ENCODE data around the gene POU2F1. TPM values are rescaled to one million over a fixed set of nuclear protein-coding genes. Genes with fewer than 3 reads are reported as not detected.

Gene POU2F1
- total and polyA plus RNA-seq, 4 donors = 0.93 to 10.5 (median 6.5) TPM

GRCh38 chr1:167171286-167171929 lies 49.3 kb upstream of the POU2F1 start:
- DNase-seq (ENCODE audit: low spot score) = no peak
- Histone ChIP-seq H3K4me1 (ENCODE audit: control insufficient read depth in 4 of 4, insufficient read depth in 4 of 4, low read length in 3 of 4) (no peaks in the 10 kb centered on the region), H3K27ac (ENCODE audit: low read depth in 1 of 2, low read length in 2 of 2) (no peak overlapping the region), H3K4me3 (ENCODE audit: low read depth in 1 of 3, low read length in 3 of 3) (no peak overlapping the region), H3K36me3 (ENCODE audit: control insufficient read depth in 4 of 4, insufficient read depth in 3 of 4, low read depth in 1 of 4, low read length in 3 of 4) (no peaks in the 10 kb centered on the region), H3K27me3 (ENCODE audit: control insufficient read depth in 4 of 4, insufficient read depth in 4 of 4, low read length in 3 of 4) (peaks cover 0 to 13% (median 0%) of the 10 kb centered on the region in 4 donors), H3K9me3 (ENCODE audit: control insufficient read depth in 4 of 4, low read length in 3 of 4) (peaks cover 0 to 4% (median 3%) of the 10 kb centered on the region in 4 donors), H3K9ac (ENCODE audit: low read depth in 1 of 2, low read length in 2 of 2) (no peak overlapping the region)
- TF ChIP-seq CTCF (IDR thresholded peaks at IDR 0.05; ENCODE audit: low read depth, low read length, missing input control) (no peak), TAF1 (conservative IDR thresholded peaks at IDR 0.05) (no peak), EGR1 (IDR thresholded peaks at IDR 0.05; ENCODE audit: low read depth in 2 of 2) (no peak), REST (IDR thresholded peaks at IDR 0.05) (no peak), MAX (IDR thresholded peaks at IDR 0.05) (no peak), FOXA2 (IDR thresholded peaks at IDR 0.05) (no peak), GABPA (IDR thresholded peaks at IDR 0.05 in 1 of 2, conservative IDR thresholded peaks at IDR 0.05 in 1 of 2) (no peak), HNF4G (IDR thresholded peaks at IDR 0.05) (no peak), JUND (IDR thresholded peaks at IDR 0.05) (no peak), YY1 (IDR thresholded peaks at IDR 0.05) (no peak), ATF3 (IDR thresholded peaks at IDR 0.05) (no peak)
- TF ChIP-seq, protein P1, sequence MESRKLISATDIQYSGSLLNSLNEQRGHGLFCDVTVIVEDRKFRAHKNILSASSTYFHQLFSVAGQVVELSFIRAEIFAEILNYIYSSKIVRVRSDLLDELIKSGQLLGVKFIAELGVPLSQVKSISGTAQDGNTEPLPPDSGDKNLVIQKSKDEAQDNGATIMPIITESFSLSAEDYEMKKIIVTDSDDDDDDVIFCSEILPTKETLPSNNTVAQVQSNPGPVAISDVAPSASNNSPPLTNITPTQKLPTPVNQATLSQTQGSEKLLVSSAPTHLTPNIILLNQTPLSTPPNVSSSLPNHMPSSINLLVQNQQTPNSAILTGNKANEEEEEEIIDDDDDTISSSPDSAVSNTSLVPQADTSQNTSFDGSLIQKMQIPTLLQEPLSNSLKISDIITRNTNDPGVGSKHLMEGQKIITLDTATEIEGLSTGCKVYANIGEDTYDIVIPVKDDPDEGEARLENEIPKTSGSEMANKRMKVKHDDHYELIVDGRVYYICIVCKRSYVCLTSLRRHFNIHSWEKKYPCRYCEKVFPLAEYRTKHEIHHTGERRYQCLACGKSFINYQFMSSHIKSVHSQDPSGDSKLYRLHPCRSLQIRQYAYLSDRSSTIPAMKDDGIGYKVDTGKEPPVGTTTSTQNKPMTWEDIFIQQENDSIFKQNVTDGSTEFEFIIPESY (IDR thresholded peaks at IDR 0.05) = no peak
- 81% methylated on average over 7 of the region's 7 CpGs for whole genome bisulfite sequencing

DNA sequence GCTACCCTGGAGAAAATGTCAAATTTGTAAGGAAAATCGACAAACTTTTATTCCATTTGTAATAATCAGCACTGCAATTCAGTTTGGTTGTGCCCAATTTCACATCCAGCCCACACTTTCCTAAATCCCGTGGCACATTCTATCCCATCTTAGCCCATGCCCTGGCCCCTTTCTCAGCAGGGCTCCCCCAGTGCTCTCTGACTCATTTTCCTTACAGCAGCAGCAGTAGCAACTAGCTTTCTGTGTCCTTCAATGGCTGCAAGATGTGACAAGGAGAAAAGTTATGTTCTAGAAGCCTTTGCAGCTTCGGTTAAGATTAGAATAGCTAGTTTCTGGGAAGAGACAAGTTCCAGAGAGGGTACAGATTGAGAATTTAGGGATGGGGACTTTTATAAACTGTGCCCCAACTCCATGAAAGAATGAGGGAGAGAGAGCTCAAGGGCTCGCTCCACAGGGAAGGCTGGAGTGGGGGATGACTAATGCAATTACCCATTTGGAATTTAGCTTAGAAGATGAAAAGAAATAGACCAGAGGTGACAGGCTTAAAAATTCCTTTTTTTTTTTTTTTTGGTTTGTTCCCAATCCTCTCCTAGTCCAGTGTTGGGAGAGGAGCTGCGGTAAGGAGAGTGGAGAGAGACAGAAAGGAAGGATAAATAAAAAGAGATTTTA lies 47.0 kb upstream of the POU2F1 start:
- DNase-seq (ENCODE audit: low spot score) = no peak
- Histone ChIP-seq H3K4me3 (ENCODE audit: low read depth in 1 of 3, low read length in 3 of 3) (no peak overlapping the region), H3K9me3 (ENCODE audit: control insufficient read depth in 4 of 4, low read length in 3 of 4) (peaks cover 0 to 4% (median 0%) of the 10 kb centered on the region in 4 donors), H3K36me3 (ENCODE audit: control insufficient read depth in 4 of 4, insufficient read depth in 3 of 4, low read depth in 1 of 4, low read length in 3 of 4) (no peaks in the 10 kb centered on the region), H3K4me1 (ENCODE audit: control insufficient read depth in 4 of 4, insufficient read depth in 4 of 4, low read length in 3 of 4) (no peaks in the 10 kb centered on the region), H3K27me3 (ENCODE audit: control insufficient read depth in 4 of 4, insufficient read depth in 4 of 4, low read length in 3 of 4) (peaks cover 0 to 10% (median 0%) of the 10 kb centered on the region in 4 donors), H3K27ac (ENCODE audit: low read depth in 1 of 2, low read length in 2 of 2) (no peak overlapping the region), H3K9ac (ENCODE audit: low read depth in 1 of 2, low read length in 2 of 2) (no peak overlapping the region)
- TF ChIP-seq HNF4A (conservative IDR thresholded peaks at IDR 0.05) (no peak), REST (IDR thresholded peaks at IDR 0.05) (no peak), JUND (IDR thresholded peaks at IDR 0.05) (no peak), YY1 (IDR thresholded peaks at IDR 0.05) (no peak), ATF3 (IDR thresholded peaks at IDR 0.05) (no peak), FOXA2 (IDR thresholded peaks at IDR 0.05) (no peak), MAX (IDR thresholded peaks at IDR 0.05) (no peak), RXRA (IDR thresholded peaks at IDR 0.05) (no peak)
- TF ChIP-seq, protein P1 (IDR thresholded peaks at IDR 0.05) = no peak
- WGBS = 78% methylated on average over 5 of the region's 5 CpGs
